GM18526 (cell line): Measurements from ENCODE around the gene CCDC97.

ENCODE experiments used
- POLR2A ChIP-seq: IDR thresholded peaks from 3 replicates; pipeline ENCODE4 v1.6.1; 2011; ENCODE audit not compliant: insufficient read length; ENCODE audit errors: extremely low read depth

The CCDC97 gene

DNA sequence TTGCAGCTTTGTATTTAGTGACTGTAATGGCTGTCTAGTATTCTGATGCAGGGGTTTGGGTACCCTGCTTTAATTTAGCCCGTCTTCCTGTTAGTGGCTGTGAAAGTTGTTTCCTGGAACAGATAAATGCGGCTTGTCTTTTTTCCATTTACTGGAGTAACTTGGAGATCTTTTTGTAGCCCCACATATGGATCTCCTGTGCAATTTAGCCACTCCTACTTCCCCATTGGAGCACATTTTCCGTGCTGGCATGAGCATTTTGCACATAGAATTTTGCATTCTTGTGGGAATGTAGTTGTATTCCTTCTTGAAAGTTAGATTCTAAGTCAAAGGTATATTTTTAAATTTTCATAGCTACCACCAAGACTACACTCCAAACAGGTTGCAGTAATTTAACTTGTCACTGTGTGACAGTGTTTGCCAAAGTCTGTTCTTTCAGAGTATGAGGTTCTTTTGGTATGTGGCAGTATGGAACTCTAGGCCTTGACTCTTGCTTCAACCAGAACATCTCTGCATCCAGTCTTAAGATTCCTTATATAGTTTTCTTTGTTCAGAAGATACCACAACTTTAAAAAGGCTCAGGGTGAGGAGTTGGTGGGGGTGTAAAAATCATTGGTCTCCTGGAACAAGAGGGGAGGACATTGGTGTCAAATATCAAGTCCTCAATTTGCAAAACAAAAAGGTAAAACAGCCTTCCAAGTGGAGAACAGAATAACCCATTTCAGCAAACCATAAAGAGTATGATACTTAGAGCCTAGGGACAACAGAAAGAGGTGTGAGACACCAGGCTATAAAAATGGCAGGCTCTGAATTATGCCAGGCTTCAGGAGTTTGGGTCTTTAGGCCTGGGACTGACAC lies 21.1 kb upstream of the CCDC97 start:
- no peak for TF ChIP-seq POLR2A

DNA sequence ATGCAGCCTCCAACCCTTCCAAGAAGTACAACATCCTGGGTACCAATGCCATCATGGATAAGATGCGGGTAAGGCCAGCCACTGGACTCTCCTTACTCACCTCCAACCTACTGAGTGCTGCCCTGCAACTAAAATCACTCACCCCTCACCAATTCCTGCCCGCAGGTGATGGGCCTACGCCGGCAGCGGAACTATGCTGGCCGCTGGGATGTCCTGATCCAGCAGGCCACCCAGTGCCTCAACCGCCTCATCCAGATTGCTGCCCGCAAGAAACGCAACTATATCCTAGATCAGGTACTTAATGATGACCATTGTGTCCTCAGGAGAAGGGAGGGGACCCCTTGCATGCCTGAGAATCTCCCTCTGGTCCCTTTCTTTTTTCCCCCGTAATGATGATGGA lies 15.6 kb upstream of the CCDC97 start:
- no peak for TF ChIP-seq POLR2A

DNA sequence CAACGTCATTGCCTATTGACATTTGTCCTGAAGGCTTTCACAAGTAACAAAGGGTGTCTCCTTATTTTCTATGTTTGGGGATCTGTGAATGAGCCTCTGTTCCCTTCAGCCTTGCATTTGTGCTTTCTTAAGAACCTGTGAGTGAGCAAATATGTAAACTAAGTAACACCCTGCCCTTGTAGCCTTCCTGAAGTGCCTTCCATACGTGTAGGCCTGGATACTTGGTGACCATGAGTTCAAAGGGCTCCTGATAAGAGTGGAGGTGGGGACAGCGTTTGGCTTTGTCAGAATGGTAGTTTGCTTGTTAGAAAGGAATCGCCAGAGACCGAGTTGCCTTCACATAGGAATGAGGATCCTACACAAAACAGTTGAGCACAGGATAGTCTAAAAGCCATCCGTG lies 14.5 kb upstream of the CCDC97 start:
- TF ChIP-seq POLR2A, result no peak

DNA sequence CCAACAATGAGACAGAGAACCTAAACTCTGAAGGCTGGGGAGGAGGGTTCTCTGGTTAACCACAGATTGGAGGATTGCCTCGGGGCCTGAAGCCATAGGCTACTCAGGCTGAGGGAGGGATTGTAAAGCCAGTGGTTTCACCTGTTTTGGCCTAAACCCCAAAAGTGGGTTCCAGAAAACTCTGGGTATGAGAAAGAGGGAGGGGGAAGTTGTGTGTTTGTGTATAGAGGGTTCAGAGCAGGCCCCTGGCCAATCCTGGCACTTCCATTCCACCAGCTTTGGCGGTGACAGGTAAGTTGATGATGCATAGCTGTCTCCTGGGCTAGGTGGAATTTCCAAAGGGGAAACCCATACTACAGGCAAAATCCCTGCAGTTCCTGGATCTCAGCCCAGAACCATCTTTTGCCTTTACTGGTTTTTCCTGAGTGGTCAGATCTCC lies 13.5 kb upstream of the CCDC97 start:
- TF ChIP-seq POLR2A, result no peak

DNA sequence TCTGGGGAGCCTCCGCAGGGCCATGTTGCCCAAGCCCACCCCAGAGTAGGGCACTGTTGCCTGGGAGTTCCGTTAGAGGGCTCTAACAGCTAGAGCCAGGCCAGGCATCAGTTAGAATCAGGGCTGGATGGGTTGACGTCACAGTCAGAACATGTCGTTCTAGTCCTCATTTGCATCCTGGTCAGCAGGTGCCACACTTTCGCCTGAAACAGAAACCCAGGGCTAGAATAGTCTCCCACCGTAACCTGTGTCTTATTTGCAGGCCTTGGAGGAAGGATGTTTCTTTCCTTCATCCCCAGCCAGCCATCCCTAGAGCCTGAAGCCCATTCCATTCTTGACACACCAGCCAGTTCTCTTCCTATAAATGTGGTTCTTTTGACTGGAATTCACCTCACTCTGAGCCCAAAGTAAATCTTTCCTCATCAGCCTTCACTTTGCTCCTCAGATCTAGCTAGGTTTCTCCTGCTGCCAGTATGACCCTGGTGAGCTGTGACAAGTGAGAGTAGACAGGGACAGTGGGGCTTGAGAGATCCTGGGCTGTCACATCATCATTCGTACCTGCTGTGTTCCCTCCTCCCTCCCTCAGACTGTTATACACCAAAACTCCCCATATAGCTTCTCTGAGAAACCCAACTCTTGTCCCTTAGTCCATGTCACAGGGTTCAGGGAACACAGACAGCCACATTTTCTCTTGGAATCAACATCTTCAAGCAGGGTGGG lies 12.2 kb upstream of the CCDC97 start:
- TF ChIP-seq POLR2A, result no peak

DNA sequence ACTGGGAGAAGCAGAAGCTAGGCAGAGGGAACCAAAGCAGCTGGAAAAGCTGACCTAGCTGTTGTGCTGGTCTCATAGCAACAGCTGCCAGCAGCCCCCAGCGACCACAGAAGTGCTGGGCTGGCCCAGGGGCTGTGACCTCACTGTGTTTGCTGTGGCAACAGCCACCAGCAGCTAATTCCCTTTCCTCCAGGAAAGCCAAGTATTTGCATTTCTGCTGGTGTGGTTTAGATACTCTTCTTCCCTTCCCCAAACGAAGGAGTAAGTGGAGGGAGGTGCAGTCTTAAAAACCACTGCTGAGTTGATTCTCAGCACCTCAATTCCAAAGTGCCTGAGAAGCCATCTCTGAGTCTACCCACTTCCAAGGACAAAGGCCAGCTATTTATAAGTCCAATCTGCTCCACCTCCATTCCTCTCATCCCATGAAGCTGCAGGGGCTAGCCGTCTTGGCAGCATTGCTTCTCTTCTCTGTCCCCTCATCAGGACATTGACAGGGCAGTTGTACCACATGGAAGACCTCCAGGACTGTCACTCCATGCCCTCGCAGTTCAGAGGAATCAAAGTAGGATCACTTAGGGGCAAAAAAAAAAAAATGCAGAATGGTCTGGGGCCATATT lies 11.5 kb upstream of the CCDC97 start:
- no peak for TF ChIP-seq POLR2A

DNA sequence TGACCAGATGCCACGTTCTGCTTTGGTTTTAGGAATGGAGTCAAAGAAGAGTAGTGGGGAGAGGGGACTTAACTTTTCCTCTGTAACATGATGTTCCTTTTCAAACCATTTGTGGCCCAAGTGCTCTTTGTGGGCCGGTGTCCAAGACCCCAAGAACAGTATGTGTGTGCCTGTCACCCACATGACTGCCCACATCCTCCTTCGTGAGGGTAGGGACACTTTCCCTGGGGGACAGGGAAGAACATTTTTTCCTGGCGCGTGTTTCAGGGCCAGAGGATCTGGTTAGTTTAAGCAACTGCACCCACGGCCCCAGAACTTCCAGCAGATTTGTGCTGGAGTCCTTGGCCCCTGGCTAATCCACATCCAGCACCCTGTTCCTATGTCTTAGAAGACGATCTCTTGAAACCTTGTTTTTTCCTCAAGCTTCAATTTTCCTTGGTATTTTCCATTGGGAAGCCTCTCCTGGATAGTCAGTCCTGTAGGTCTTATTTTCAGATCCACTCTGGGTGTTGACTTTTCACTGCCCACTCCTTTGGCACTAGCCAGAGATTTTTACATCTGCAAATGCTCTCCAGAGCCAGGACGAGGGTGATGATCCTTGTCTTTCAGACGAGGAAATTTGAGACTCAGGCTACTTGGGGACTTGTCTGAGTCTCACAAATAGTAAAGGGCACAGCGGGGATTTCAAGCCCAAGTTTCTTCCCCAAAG lies 10.8 kb upstream of the CCDC97 start:
- TF ChIP-seq POLR2A, result no peak

DNA sequence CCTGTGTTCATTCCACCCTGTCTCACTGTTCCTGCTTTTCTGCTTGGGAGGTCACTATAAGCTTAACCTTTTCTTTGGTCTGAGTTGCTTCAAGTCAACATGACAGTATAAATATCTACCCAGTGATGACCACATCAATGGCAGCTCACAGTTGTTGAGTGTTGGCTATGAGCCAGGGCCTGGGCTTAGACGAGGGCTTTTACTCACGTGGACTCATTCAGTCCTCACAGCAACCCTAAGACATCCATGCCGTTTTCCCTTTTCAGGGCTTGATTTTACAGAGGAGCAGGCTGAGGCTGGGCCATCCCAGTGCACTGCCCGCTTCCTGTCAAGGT lies 10.2 kb upstream of the CCDC97 start:
- TF ChIP-seq POLR2A, result no peak

DNA sequence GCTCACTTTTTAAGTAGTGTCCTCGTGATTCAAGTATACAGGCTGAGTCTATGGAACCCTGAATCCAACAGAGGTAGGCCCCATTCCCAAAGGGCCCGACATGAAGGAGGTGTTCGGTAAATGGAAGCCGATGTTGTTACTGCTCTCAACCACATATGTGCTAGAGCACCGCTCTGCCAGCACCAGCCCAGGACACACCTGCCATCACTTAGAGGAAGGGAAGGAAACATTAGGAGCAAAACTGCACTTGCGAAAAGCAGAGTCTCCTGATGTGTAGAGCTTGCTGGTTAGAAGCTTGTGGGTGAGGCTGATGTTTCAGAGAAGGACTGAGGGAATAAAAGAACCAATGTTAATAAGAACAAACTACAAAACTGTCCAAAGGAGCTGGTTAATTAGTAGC lies 9.4 kb upstream of the CCDC97 start:
- TF ChIP-seq POLR2A, result no peak

DNA sequence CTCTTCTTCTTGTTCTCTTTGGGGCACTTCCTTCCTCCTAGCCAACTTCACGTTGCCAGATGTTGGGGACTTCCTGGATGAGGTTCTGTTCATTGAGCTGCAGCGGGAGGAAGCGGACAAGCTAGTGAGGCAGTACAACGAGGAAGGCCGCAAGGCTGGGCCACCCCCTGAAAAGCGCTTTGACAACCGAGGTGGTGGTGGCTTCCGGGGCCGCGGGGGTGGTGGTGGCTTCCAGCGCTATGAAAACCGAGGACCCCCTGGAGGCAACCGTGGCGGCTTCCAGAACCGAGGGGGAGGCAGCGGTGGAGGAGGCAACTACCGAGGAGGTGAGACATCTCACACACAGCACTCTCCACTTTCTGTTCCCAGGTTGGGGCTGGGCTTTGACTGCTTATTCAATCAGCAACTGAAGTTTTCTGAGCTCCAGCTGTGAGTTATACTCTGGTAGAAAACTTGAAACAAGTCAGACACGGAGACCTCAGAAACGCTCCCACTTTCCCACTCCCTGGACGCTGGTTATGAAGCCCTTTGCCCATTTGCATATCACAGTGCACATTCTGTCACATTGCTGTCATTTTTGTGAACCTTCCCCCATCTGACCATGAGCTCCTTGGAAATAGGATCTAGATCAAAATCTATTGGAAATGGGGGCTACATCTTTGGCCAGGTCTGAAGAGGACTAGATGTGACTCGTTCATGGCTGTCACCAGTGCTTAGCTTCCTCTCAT lies 7.2 kb upstream of the CCDC97 start:
- TF ChIP-seq POLR2A, result no peak

DNA sequence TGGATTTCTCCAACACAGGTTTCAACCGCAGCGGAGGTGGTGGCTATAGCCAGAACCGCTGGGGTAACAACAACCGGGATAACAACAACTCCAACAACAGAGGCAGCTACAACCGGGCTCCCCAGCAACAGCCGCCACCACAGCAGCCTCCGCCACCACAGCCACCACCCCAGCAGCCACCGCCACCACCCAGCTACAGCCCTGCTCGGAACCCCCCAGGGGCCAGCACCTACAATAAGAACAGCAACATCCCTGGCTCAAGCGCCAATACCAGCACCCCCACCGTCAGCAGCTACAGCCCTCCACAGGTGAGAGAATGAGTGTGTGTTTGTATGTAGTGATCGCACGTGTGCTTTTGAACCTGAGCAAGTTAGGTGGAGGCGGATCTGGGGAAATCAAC lies 6.0 kb upstream of the CCDC97 start:
- no peak for TF ChIP-seq POLR2A

DNA sequence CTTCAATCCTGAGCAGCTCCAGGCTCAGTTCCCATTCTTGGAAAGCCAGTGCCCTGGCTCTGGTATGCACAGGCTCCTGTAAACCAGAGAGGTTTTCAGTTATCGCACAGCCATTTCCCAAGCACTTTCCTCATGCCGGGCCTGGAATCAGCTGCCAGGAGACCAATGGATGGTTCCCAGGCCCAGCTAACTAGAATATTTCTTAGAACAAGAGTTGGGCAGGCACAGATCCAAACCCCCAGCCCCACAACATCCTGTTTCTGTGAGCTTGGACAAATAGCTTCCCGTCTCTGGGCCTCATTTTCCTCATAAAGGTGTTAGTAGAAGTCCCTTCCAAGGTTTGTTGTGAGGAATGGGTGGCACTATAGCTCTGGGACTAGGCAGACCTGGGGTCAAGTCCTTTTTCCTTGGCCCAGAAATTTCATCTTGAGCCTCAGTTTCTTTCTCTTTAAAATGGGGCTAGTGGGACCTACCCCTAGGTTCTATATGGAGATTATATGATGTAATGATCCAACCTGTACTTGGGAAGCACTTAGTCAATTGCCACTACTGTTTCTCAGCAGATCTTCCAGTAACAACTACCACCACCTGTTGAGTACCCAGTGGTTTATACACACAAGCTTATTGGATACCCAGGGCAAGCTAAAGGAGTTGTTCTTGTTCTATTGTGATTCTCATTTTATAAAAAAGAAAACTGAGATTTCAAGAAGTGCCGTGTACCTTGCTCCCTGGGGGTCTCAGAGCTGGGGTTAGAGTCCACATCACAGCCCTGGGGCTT lies 5.1 kb upstream of the CCDC97 start:
- no peak for TF ChIP-seq POLR2A

DNA sequence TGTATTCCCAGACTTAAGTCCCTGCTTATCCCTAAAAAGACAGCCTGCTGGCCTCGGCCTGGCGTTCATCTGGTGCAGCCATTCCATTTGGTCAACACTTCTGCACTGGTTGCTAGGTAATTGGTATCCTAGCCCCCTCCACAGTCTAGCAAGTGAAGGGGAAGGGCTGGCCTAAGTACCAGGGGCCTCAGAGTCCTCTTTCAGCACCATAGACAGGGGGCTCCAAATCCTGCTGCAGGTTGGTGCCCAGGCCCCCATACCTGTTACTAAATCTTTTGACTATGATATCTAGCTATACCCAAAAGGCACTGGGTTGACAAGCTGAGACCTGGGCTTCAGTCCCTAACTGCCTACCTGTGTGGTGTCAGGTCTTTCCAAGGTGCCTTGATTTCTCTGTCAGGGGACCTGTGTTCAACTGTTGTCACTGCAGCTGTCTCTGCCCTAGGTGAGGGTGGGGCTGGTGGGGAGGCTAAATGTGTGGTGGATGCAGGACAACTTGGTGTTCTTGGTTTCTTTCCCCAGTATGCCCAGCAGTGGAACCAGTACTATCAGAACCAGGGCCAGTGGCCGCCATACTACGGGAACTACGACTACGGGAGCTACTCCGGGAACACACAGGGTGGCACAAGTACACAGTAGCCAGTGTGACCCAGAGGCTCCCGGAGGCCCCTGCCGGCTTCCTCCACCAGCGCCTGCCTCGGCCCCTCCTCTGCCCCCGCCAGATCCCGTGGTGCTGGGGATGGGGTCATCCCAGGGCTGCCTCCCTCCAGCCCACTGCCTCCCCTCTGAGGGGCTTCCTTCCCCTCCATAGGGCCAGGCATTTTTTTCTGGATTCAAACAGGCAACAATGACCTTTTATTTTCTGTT lies 3.8 kb upstream of the CCDC97 start:
- no peak for TF ChIP-seq POLR2A

DNA sequence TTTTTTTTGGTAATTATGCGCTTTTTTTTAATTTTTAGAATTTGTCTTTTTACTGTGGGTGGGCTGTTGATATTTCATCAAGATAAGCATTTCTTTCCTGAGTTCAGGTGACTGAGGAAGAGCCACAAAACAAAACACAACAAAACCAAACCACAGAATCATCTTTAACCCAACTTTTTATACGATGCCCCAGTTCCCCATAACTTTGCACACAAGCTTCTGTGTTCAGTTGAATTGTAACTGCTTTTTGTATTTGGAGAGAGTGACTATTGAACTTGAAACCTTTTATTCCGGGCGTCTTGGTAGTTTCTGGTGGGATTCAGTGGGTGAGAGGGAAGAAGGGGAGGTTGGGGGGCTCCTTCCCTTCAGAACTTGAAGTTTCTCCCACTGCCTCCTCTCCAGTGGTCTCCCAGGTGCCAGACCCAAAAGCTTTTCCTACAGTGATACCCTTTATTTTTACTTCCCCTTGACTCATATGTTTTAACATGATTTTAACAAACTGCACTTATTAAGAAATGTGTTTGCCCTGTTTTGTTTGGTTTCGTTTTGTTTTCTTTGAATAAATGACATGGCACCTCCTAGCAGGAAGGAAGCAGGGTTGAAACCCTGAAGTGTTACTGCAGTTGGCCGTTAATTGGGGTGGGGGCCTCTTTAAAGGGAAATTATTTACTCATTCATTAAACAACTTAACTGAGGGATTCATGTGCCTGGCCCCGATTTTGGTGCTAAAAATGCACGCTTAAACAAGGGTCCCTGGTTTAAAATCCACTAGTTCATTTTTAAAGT lies 2.7 kb upstream of the CCDC97 start:
- TF ChIP-seq POLR2A, result no peak
